CD4-positive, alpha-beta T cell treated with Interleukin-15 for 1 hour (primary cell): ENCODE data around the gene R3HDM2.

Experiments
- DNase-seq: peaks from one replicate; pipeline ENCODE4 v3.0.0-alpha.2; 2020

The R3HDM2 gene

GRCh38 chr12:57237932-57238853 is 192.7 kb downstream of the R3HDM2 start:
- no peak for DNase-seq

DNA sequence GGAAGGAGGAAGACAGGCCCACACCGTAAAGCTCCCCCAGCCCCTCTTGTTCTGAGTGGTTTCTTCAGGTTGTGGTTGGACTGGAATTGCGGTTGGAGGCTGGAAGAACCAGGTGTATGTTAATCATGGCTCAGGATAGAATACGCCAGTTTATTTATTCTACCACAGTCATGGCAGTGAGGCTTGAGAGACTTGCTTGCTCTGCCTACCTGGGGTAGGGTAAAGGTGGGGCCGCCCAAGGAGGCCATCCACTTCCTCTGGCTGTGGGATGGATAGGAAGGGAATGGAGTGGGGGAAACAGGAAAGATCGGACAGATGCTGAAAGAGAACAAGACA is 193.3 kb downstream of the R3HDM2 start:
- no peak for DNase-seq

- peak; percentile 15 for DNase-seq
Measured at GRCh38 chr12:57236925-57237595, 193.8 kb downstream of the R3HDM2 start.

GRCh38 chr12:57236201-57236924 is 194.5 kb downstream of the R3HDM2 start:
- DNase-seq = no peak

- DNase-seq = no peak
Measured at GRCh38 chr12:57235728-57236131, 195.1 kb downstream of the R3HDM2 start.

DNA sequence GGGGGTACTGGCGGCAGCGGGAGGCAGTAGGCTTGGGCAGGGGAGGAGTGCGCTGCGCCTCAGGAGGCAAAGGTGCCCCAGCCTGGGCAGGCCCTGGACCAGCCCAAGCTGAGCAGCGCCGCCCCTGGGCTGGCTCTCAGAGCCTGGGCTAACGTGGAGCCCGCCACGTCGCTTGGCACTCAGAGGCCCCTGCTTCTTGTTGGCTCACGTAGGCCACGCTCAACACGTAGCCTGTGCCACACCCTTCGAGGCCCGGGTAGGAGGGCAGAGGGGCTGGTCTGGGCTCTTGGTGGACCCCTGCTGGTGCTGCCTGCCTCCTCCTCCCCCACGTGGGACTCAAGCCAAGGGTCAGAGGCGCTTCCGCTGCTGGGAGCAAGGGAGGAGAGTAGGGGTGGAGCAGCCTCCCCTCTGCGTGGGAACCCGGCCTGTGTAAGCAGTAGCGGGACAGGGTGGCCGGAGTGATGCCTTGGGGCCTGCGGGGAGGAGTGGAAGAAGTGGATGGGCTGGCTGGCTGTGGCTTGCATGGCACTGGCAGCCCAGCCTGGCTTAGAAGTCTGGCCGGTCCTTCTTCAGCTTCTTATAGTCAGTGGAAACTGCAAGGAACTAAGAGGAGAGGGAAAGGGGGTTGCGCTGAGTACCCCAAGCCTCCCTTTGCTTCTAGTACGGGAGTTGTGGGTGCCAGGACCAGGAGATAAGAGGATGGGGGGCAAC is 195.7 kb downstream of the R3HDM2 start:
- peak; percentile 32 for DNase-seq

DNA sequence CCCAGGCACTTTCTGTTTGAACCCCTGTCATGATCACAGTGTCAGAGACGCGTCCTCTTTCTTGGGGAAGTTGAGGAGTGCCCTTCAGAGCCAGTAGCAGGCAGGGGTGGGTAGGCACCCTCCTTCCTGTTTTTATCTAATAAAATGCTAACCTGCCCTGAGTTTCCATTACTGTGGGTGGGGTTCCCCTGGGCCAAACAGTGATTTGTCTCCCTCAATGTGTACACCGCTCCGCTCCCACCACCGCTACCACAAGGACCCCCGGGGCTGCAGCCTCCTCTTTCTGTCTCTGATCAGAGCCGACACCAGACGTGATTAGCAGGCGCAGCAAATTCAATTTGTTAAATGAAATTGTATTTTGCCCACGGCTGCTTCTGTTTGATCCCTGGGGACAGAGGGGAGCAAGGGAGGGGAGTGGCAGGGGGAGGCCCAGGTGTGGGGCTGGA is 196.2 kb downstream of the R3HDM2 start:
- DNase-seq = peak; percentile 63

DNA sequence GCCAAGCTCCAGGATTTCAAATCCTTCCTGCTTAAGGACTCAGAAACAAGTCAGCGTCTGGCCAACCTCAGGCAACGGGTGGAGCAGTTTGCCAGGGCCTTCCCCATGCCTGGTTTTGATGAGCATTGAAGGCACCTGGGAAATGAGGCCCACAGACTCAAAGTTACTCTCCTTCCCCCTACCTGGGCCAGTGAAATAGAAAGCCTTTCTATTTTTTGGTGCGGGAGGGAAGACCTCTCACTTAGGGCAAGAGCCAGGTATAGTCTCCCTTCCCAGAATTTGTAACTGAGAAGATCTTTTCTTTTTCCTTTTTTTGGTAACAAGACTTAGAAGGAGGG is 196.6 kb downstream of the R3HDM2 start:
- no peak for DNase-seq

GRCh38 chr12:57233357-57234232 is 197.2 kb downstream of the R3HDM2 start:
- DNase-seq = no peak

DNA sequence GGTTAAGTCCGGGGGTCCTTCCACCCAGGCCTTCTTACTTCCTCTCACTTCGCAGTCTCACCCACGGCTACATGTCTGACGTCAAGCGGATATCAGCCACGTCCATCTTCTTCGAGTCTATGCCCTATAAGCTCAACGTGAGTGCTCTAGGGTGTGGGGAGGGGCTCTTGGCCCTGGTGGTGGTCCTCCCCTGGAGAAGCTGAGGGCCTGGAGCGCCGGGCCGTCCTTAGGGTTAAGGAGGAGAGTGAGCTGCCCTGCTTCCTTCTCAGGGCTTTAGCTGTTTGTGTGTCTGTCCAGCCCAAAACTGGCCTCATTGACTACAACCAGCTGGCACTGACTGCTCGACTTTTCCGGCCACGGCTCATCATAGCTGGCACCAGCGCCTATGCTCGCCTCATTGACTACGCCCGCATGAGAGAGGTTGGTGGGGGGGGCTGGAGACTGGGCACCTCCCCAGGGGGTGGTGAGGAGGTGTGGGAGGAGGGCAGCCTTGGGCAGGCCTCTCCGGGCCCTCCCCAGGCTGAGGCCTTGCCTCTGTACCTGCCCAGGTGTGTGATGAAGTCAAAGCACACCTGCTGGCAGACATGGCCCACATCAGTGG is 198.6 kb downstream of the R3HDM2 start:
- no peak for DNase-seq

DNA sequence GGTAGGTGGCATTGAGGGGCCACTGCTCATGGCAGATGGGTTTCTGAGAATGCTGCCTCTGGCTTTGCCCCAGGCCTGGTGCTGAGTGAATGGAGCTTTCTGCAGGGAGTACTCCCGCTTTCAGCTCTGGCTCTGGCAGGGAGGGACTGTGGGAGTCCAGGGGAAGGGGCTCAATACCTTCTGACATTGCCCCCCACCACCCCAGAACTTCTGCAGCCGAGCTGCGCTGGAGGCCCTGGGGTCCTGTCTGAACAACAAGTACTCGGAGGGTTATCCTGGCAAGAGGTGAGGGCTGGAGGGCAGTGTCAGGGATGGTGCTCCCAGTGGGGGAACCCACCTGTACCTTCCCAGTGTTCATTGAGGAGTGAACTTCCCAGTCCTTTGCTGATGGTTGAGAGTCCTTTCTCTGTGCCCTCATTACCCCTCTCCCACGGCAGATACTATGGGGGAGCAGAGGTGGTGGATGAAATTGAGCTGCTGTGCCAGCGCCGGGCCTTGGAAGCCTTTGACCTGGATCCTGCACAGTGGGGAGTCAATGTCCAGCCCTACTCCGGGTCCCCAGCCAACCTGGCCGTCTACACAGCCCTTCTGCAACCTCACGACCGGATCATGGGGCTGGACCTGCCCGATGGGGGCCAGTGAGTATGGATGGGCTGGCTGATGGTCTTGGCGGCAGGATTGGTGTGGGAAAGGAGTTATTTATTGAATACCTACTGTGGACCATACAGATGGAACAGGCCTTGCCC is 199.4 kb downstream of the R3HDM2 start:
- DNase-seq = no peak

DNA sequence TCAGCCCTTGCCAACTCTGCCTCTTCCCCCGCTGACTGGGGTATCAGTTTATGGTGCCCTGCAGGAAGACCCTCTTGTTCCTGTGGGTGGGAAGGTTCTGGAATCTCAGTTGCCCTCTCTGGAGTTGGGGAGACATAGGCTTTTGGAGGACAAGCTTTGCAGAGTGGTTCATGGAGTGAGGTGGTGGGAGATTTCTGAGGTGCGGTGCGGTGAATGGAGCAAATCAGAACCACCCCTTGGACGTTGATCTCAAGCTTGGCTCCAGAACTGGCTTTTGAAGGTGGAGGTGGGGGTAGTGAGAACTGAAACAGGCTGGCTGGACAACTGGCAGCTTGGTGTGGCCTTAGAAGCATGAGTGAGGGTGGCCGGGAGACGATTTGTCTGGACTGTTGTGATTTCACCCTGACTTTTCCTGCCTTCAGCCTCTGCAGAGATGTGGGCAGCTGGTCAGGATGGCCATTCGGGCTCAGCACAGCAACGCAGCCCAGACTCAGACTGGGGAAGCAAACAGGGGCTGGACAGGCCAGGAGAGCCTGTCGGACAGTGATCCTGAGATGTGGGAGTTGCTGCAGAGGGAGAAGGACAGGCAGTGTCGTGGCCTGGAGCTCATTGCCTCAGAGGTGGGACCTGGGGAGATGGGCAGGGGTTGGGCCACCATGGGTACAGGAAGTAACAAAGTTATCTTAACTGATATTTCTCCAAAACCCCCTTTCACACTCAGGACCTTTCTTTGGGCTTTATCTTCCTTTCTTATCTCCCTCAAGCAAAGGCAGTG is 200.3 kb downstream of the R3HDM2 start:
- no peak for DNase-seq

- DNase-seq = peak; percentile 95
Measured at GRCh38 chr12:57229634-57230380, 201.0 kb downstream of the R3HDM2 start, which contains the start of gene SHMT2. Gene SHMT2 (plus strand): TSS chr12:57229711. CDS start chr12:57229779, 68 bp downstream.

- no peak for DNase-seq
Measured at GRCh38 chr12:57229046-57229633, 201.7 kb downstream of the R3HDM2 start.

- DNase-seq = no peak
Measured at GRCh38 chr12:57227315-57228115, 203.3 kb downstream of the R3HDM2 start.

DNA sequence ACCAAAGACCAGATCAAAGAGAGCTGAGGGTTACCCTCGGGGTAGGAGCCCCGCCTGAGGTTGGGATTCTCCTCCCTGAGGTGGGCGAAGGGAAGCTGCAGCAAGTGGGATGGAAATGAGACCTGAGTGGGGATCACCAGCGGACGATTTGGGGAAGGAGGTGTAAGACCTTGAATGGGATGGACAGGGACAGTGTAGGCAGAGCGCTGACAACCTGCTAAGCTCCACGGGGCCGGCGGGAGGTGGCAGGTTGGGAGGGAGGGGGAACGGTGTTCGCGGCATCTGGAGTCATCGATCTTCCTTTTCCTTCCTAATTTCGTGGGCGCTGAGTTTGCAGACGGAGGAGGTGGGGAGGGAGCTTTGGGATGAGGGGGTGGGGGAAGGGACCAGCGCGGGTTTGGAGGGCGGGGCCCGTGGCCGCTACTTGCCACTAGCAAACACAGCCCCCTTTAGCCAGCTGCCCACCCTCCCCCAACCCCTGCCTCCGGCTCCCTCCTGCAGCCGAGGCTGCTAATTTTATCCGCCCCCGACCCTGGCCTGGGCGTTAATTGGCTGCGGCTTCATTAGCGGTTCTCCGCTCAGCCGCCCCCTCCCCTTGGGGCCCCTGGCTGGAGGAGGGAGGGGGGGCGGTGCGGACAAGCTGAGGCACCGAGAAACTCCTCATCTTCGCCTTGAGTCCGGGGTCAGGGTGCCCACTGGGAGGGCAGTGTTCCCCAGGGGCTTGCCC is 204.1 kb downstream of the R3HDM2 start:
- no peak for DNase-seq

GRCh38 chr12:57225680-57226210 is 205.1 kb downstream of the R3HDM2 start:
- DNase-seq = no peak
